NCI-H2081 (cell line): Measurements from ENCODE around the gene TUBB2A.
"Not testable (repeated sequence)": the region's sequence is repeated elsewhere in the genome, so short reads cannot be mapped to it uniquely, and the experiment has no call there.

Experiments used
- DNase-seq, 2 experiments: peaks; one replicate each; lab custom pipeline; 2025; lab: John Stamatoyannopoulos, UW

TUBB2A gene

GRCh38 chr6:3157131-3157933, at the start of gene TUBB2A:
TUBB2A (minus strand) TSS chr6:3157544; CDS start chr6:3157463, 81 bp downstream.
- DNase-seq: peak; percentile 77

GRCh38 chr6:3206339-3207015, 49.1 kb upstream of the TUBB2A start:
- no peak for DNase-seq

- no peak for DNase-seq
Measured at GRCh38 chr6:3205913-3206312, 48.6 kb upstream of the TUBB2A start.

GRCh38 chr6:3204921-3205320, 47.6 kb upstream of the TUBB2A start:
- DNase-seq: no peak

GRCh38 chr6:3202999-3203696, 45.8 kb upstream of the TUBB2A start:
- DNase-seq: no peak

GRCh38 chr6:3201388-3201787, 44.0 kb upstream of the TUBB2A start:
- DNase-seq: no peak

GRCh38 chr6:3200682-3201081, 43.3 kb upstream of the TUBB2A start:
- DNase-seq: no peak

GRCh38 chr6:3199382-3199781, 42.0 kb upstream of the TUBB2A start:
- DNase-seq: no peak

- not testable (repeated sequence) for DNase-seq
Measured at GRCh38 chr6:3197734-3198133, 40.4 kb upstream of the TUBB2A start.

GRCh38 chr6:3196770-3197169, 39.4 kb upstream of the TUBB2A start:
- DNase-seq: no peak

- DNase-seq: no peak
Measured at GRCh38 chr6:3195695-3196497, 38.6 kb upstream of the TUBB2A start.

- DNase-seq: no peak
Measured at GRCh38 chr6:3195420-3195694, 38.0 kb upstream of the TUBB2A start.

GRCh38 chr6:3194535-3195419, 37.4 kb upstream of the TUBB2A start:
- DNase-seq: peak; percentile 21 to 66

- no peak for DNase-seq
Measured at GRCh38 chr6:3193102-3193849, 35.9 kb upstream of the TUBB2A start.

GRCh38 chr6:3190779-3191178, 33.4 kb upstream of the TUBB2A start:
- no peak for DNase-seq

GRCh38 chr6:3190056-3190455, 32.7 kb upstream of the TUBB2A start:
- no peak for DNase-seq

GRCh38 chr6:3189192-3189591, 31.8 kb upstream of the TUBB2A start:
- not testable (repeated sequence) for DNase-seq

GRCh38 chr6:3188262-3188661, 30.9 kb upstream of the TUBB2A start:
- DNase-seq: no peak

GRCh38 chr6:3186974-3187382, 29.6 kb upstream of the TUBB2A start:
- DNase-seq: no peak

- no peak for DNase-seq
Measured at GRCh38 chr6:3183066-3183465, 25.7 kb upstream of the TUBB2A start.
